G401 (cell line): ENCODE results near the gene C6orf58. TPM values are rescaled to one million over a fixed set of nuclear protein-coding genes. Genes with fewer than 3 reads are reported as not detected.
A peak's percentile ranks its signal among the peaks of the same experiment; 100 is the strongest.
"Not testable (repeated sequence)": the region's sequence is repeated elsewhere in the genome, so short reads cannot be mapped to it uniquely, and the experiment has no call there.

Experiments
- DNase-seq: peaks from one replicate; pipeline ENCODE4 v3.0.0-alpha.2; 2015; ENCODE audit warnings: low spot score
- in situ Hi-C: cut with HindIII; loops from 2 replicates; pipeline ENCODE4 v1.10.0; 2016; ENCODE audit warnings: low sequenced_read_pairs, mixed read lengths
- total RNA-seq: library from RNA; depleted of rRNA; stranded (reverse); fragments of >200 nt; shearing (Covaris generic); gene quantifications from 2 replicates; pipeline ENCODE4 v1.2.3, GENCODE V29; 2014; rRNA removed

Gene C6orf58
- total RNA-seq, 1 experiment from 2014 or later = not detected

GRCh38 chr6:127587875-127588274, 10.9 kb downstream of the C6orf58 start:
- DNase-seq = no peak
- in situ Hi-C loops = no loop called here

- DNase-seq = no peak
- in situ Hi-C loops = no loop called here
Measured at GRCh38 chr6:127589135-127589534, 12.2 kb downstream of the C6orf58 start.

- in situ Hi-C loops = no loop called here
- DNase-seq = no peak
Measured at GRCh38 chr6:127590344-127590743, 13.4 kb downstream of the C6orf58 start.

GRCh38 chr6:127592964-127593363, 16.0 kb downstream of the C6orf58 start:
- DNase-seq = no peak
- in situ Hi-C loops = no loop called here

- in situ Hi-C loops, DNase-seq: not testable (repeated sequence)
Measured at GRCh38 chr6:127593456-127593855, 16.5 kb downstream of the C6orf58 start.

GRCh38 chr6:127606131-127606562, 29.2 kb downstream of the C6orf58 start:
- in situ Hi-C loops = no loop called here
- DNase-seq = peak; percentile 26

GRCh38 chr6:127608554-127609270, 31.7 kb downstream of the C6orf58 start:
- DNase-seq = no peak
- in situ Hi-C loops = no loop called here

- in situ Hi-C loops = no loop called here
- DNase-seq = no peak
Measured at GRCh38 chr6:127618729-127619128, 41.8 kb downstream of the C6orf58 start.

- in situ Hi-C loops = no loop called here
Measured at GRCh38 chr6:127630800-127631199, 53.8 kb downstream of the C6orf58 start.

GRCh38 chr6:127634178-127634577, 57.2 kb downstream of the C6orf58 start:
- DNase-seq = no peak
- in situ Hi-C loops = no loop called here

More at GRCh38 chr6:127630800-127631199, 53.8 kb downstream of the C6orf58 start:
- no peak for DNase-seq

GRCh38 chr6:127635091-127635490, 58.1 kb downstream of the C6orf58 start:
- in situ Hi-C loops = no loop called here
- no peak for DNase-seq

GRCh38 chr6:127637830-127638409, 60.9 kb downstream of the C6orf58 start:
- no peak for DNase-seq
- in situ Hi-C loops = no loop called here

Other genes starting within 250 kb of the C6orf58 start
- 35.3 and 47.4 TPM in 2 replicates for gene ECHDC1, start 233.6 kb upstream of the C6orf58 start, total RNA-seq
- 0.49 TPM in 1 of 2 replicates, not detected in the other for gene KIAA0408, start 117.8 kb upstream of the C6orf58 start, total RNA-seq